ENCODE results near the gene YBX2.

GRCh38 chr17:7322520-7323194, 28.2 kb upstream of the YBX2 start:
- TF ChIP-seq MAX (IDR thresholded peaks at IDR 0.05; ENCODE audit: insufficient read depth, insufficient read length) (no peak), CTCF (IDR thresholded peaks at IDR 0.05; ENCODE audit: extremely low read depth in 1 of 2, insufficient read depth in 1 of 2, low read depth in 1 of 2, low read length in 2 of 2) (no peak), EZH2 (IDR thresholded peaks at IDR 0.05; ENCODE audit: borderline replicate concordance, low read depth, low read length, severe bottlenecking) (no peak), MYC (IDR thresholded peaks at IDR 0.05; ENCODE audit: low read depth, low read length) (no peak), POLR2A (IDR thresholded peaks at IDR 0.05; ENCODE audit: low read depth, low read length) (no peak)

Data from endothelial cell of umbilical vein (primary cell).